H9 (cell line): ENCODE measurements around the gene NLGN4X. TPM values are rescaled to one million over a fixed set of nuclear protein-coding genes. Genes with fewer than 3 reads are reported as not detected.

Experiments
- DNase-seq: peaks from one replicate; pipeline ENCODE4 v3.0.0-alpha.2; 2017
- H2AFZ ChIP-seq: one replicate; pipeline ENCODE4 v1.6.1; 2013; ENCODE audit warnings: mild to moderate bottlenecking, low read length, control low read depth, moderate library complexity
- H2AK5ac ChIP-seq: 2 replicates; pipeline ENCODE4 v1.6.1; 2013; ENCODE audit warnings: low read length, control low read depth, mixed read lengths; ENCODE audit not compliant: insufficient read length
- H2BK120ac ChIP-seq: one replicate; pipeline ENCODE4 v1.6.1; 2013; ENCODE audit warnings: low read depth, mild to moderate bottlenecking, low read length, control low read depth, inconsistent platforms; ENCODE audit not compliant: poor library complexity, severe bottlenecking
- H2BK12ac ChIP-seq: 2 replicates; pipeline ENCODE4 v1.6.1; 2013; ENCODE audit warnings: low read length, control low read depth, mixed read lengths, low read depth; ENCODE audit not compliant: insufficient read length
- H2BK15ac ChIP-seq: 2 replicates; pipeline ENCODE4 v1.6.1; 2013; ENCODE audit warnings: low read depth, low read length, control low read depth
- H2BK20ac ChIP-seq: one replicate; pipeline ENCODE4 v1.6.1; 2013; ENCODE audit warnings: low read depth, mild to moderate bottlenecking, low read length, control low read depth, inconsistent platforms; ENCODE audit not compliant: poor library complexity, severe bottlenecking
- H2BK5ac ChIP-seq: 2 replicates; pipeline ENCODE4 v1.6.1; 2013; ENCODE audit warnings: low read length, control low read depth, mixed read lengths; ENCODE audit not compliant: insufficient read length
- H3K14ac ChIP-seq: 2 replicates; pipeline ENCODE4 v1.6.1; 2013; ENCODE audit warnings: low read length, control low read depth; ENCODE audit not compliant: insufficient read depth
- H3K18ac ChIP-seq: 2 replicates; pipeline ENCODE4 v1.6.1; 2013; ENCODE audit warnings: low read depth, mild to moderate bottlenecking, mixed read lengths, low read length, control low read depth; ENCODE audit not compliant: insufficient read length
- H3K23ac ChIP-seq: 2 replicates; pipeline ENCODE4 v1.6.1; 2013; ENCODE audit warnings: low read length, control low read depth, mixed read lengths, low read depth; ENCODE audit not compliant: insufficient read length
- H3K23me2 ChIP-seq: 2 replicates; pipeline ENCODE4 v1.6.1; 2013; ENCODE audit warnings: low read depth, mild to moderate bottlenecking, mixed read lengths, low read length, control low read depth; ENCODE audit not compliant: insufficient read length, poor library complexity, severe bottlenecking
- H3K27ac ChIP-seq: 2 replicates; pipeline ENCODE4 v1.5.1; 2013; ENCODE audit warnings: low read length, control low read depth, mixed read lengths, low read depth; ENCODE audit not compliant: insufficient read length
- H3K27me3 ChIP-seq: 2 replicates; pipeline ENCODE4 v1.6.1; 2013; ENCODE audit warnings: low read length, control low read depth, inconsistent platforms; ENCODE audit not compliant: insufficient read depth
- H3K4ac ChIP-seq: 2 replicates; pipeline ENCODE4 v1.6.1; 2013; ENCODE audit warnings: low read depth, mild to moderate bottlenecking, control low read depth, inconsistent platforms, low read length, moderate library complexity
- H3K4me1 ChIP-seq: 2 replicates; pipeline ENCODE4 v1.6.1; 2013; ENCODE audit warnings: low read length, control low read depth, inconsistent platforms; ENCODE audit not compliant: insufficient read depth
- H3K4me2 ChIP-seq: 2 replicates; pipeline ENCODE4 v1.6.1; 2013; ENCODE audit warnings: low read length, control low read depth, mixed read lengths; ENCODE audit not compliant: insufficient read length, insufficient read depth
- H3K56ac ChIP-seq: 2 replicates; pipeline ENCODE4 v1.6.1; 2013; ENCODE audit warnings: low read depth, mild to moderate bottlenecking, mixed read lengths, low read length, control low read depth; ENCODE audit not compliant: insufficient read length
- H3K79me1 ChIP-seq: 2 replicates; pipeline ENCODE4 v1.6.1; 2013; ENCODE audit warnings: low read depth, mild to moderate bottlenecking, moderate library complexity, low read length, control low read depth, inconsistent platforms; ENCODE audit not compliant: insufficient read depth, poor library complexity, severe bottlenecking
- H3K79me2 ChIP-seq: 2 replicates; pipeline ENCODE4 v1.6.1; 2013; ENCODE audit warnings: low read length, control low read depth, inconsistent platforms; ENCODE audit not compliant: insufficient read depth
- H3K9ac ChIP-seq: 2 replicates; pipeline ENCODE4 v1.6.1; 2013; ENCODE audit warnings: low read length, control low read depth, mixed read lengths; ENCODE audit not compliant: insufficient read length; ENCODE audit errors: extremely low read depth
- H3K9me3 ChIP-seq: one replicate; pipeline ENCODE4 v1.6.1; 2013; ENCODE audit warnings: low read depth, low read length, inconsistent platforms; ENCODE audit not compliant: control insufficient read depth
- H3T11ph ChIP-seq: one replicate; pipeline ENCODE4 v1.6.1; 2013; ENCODE audit warnings: mild to moderate bottlenecking, low read length, control low read depth, inconsistent platforms
- H4K20me1 ChIP-seq: one replicate; pipeline ENCODE4 v1.6.1; 2013; ENCODE audit not compliant: control insufficient read depth, insufficient read length, insufficient read depth
- H4K5ac ChIP-seq: 2 replicates; pipeline ENCODE4 v1.6.1; 2013; ENCODE audit warnings: low read depth, mild to moderate bottlenecking, mixed read lengths, low read length, control low read depth; ENCODE audit not compliant: insufficient read length
- H4K8ac ChIP-seq: replicated peaks from 2 replicates; pipeline ENCODE4 v1.6.1; 2013; ENCODE audit warnings: low read length, control low read depth, mixed read lengths, low read depth; ENCODE audit not compliant: insufficient read length
- H4K91ac ChIP-seq: 2 replicates; pipeline ENCODE4 v1.6.1; 2013; ENCODE audit warnings: low read depth, mild to moderate bottlenecking, moderate library complexity, mixed read lengths, low read length, control low read depth; ENCODE audit not compliant: insufficient read length
- H3K27ac Mint-ChIP-seq, 3 experiments: 2 replicates in 2 of 3; 3 replicates in 1 of 3; pipeline ENCODE4 v1.8.0; 2020 to 2021; ENCODE audit warnings: mixed read lengths in 3 of 3, mild to moderate bottlenecking in 1 of 3, moderate library complexity in 1 of 3
- H3K27me3 Mint-ChIP-seq: 2 replicates; pipeline ENCODE4 v1.8.0; 2021; ENCODE audit warnings: low read depth, mild to moderate bottlenecking, moderate library complexity, mixed read lengths
- H3K36me3 Mint-ChIP-seq, 3 experiments: 2 replicates in 2 of 3; 3 replicates in 1 of 3; pipeline ENCODE4 v1.8.0; 2020 to 2021; ENCODE audit warnings: low read depth in 3 of 3, mixed read lengths in 3 of 3; ENCODE audit not compliant: insufficient read depth in 1 of 3
- H3K4me1 Mint-ChIP-seq, 2 experiments: 2 replicates each; pipeline ENCODE4 v1.8.0; 2020; ENCODE audit warnings: mixed read lengths in 2 of 2
- H3K4me3 Mint-ChIP-seq, 2 experiments: 2 replicates in 1 of 2; 3 replicates in 1 of 2; pipeline ENCODE4 v1.8.0; 2020 to 2021; ENCODE audit warnings: mild to moderate bottlenecking in 2 of 2, mixed read lengths in 2 of 2, moderate library complexity in 1 of 2
- H3K9me3 Mint-ChIP-seq, 2 experiments: 2 replicates in 1 of 2; 3 replicates in 1 of 2; pipeline ENCODE4 v1.8.0; 2020; ENCODE audit warnings: mild to moderate bottlenecking in 2 of 2, mixed read lengths in 2 of 2, moderate library complexity in 1 of 2
- CTCF ChIP-seq: fragments of 200-600 bp; sonication (generic); conservative IDR thresholded peaks from 3 replicates; pipeline ENCODE4 v1.8.0; 2021; ENCODE audit warnings: antibody characterized with exemption, mild to moderate bottlenecking
- WGBS: extraction: QIAGEN DNeasy Blood & Tissue Kit; methylation state at CpG from one replicate; pipeline ENCODE4 v1.1.7; 2013; ENCODE audit warnings: missing lambda C conversion rate, low lambda C conversion rate, mixed read lengths; ENCODE audit not compliant: insufficient read length; ENCODE audit errors: extremely low coverage; 5-methylcytosine and 5-hydroxymethylcytosine counted together
- total RNA-seq: library from RNA; stranded (reverse); gene quantifications from 2 replicates; pipeline ENCODE4 v1.2.1, GENCODE V29; 2021

NLGN4X gene
- total RNA-seq, 1 experiment from 2014 or later: 111 TPM

- Histone ChIP-seq H3K23ac (no peak overlapping the region), H2BK15ac (no peak overlapping the region), H3K18ac (no peak overlapping the region), H3K23me2 (no peaks in the 10 kb centered on the region), H2AK5ac (no peak overlapping the region), H3K27me3 (no peaks in the 10 kb centered on the region), H3T11ph (no peak overlapping the region), H4K91ac (no peak overlapping the region), H3K4ac (no peak overlapping the region), H2BK20ac (no peak overlapping the region), H3K9ac (no peak overlapping the region), H3K4me1 (peaks cover 12% of the 10 kb centered on the region), H3K4me2 (no peak overlapping the region), H2AFZ (no peak overlapping the region), H2BK5ac (no peak overlapping the region), H2BK12ac (no peak overlapping the region), H4K20me1 (no peaks in the 10 kb centered on the region), H3K9me3 (no peaks in the 10 kb centered on the region), H4K8ac (no peak overlapping the region), H3K56ac (no peak overlapping the region), H4K5ac (no peak overlapping the region), H3K79me1 (peaks cover 6% of the 10 kb centered on the region), H3K27ac (no peak overlapping the region), H3K79me2 (peaks cover 75% of the 10 kb centered on the region), H3K14ac (no peak overlapping the region), H2BK120ac (no peak overlapping the region)
- TF ChIP-seq CTCF: no peak
- DNase-seq: no peak
- Mint-ChIP-seq H3K27me3 (no peaks in the 10 kb centered on the region), H3K4me3 (no peak overlapping the region), H3K36me3 (peaks cover 17 to 34% (median 33%) of the 10 kb centered on the region in 3 experiments), H3K27ac (peak overlapping the region in 2 of 3 experiments; percentile 54 to 74; a peak in 3 of 7 replicates), H3K4me1 (peaks cover 27 to 32% of the 10 kb centered on the region in 2 experiments), H3K9me3 (no peaks in the 10 kb centered on the region)
- WGBS: no CpG with 5 or more reads among the region's 8 CpGs
Measured at GRCh38 chrX:6210230-6210629, 18.4 kb downstream of the NLGN4X start.
